ENCODE data around the gene PKP1. TPM values are rescaled to one million over a fixed set of nuclear protein-coding genes. Genes with fewer than 3 reads are reported as not detected.

The PKP1 gene
- polyA plus RNA-seq, 3 donors: 0.12 to 0.24 (median 0.13) TPM

DNA sequence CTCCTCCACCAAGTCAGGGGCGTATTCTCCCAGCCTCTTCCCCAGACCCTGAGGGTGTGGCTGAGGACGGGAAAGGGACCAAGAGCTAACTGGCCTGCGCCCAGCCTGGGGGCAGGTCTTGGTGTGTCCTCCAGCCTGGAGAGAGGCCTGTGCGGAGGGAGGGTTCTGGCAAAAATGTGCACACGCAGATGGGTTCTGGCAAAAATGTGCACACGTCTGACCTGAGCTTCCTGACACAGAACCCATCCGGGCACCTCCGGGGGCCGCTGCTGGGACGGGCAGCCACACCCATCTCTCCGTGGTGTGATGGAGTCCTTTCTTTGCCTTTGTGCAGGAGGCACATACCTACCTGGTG is 23.1 kb upstream of the PKP1 start:
- DNase-seq: no peak

DNA sequence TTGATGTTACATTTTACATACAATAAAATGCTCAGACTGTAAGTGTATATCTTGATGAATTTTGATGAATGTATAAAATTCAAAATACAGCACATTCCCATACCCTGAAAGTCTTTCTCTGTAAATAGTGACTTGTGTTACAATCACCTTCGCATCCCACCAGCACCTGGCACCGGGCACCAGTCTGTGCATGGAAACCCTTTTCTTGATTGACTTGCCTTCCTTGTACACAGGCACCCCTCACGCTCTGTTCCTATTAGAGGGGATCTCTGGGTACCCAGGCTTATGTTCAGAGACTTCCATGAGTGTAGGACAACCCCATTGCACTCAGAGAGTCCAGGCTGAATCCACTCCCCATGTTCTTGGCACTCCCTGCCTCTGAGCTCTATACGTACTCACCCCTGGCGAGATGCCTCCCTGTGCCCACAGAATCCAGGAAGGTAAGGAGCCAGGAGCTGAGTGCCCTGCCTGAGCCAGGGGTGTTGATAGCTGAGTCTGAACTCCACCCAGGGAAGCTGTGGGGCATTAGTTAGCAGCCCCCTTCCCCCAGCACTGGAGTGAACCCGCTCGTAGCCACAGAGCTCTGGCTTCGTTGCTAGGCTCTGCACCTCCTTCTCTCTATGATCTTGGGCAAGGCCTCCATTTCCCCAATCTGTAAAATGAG is 22.5 kb upstream of the PKP1 start:
- DNase-seq: no peak

DNA sequence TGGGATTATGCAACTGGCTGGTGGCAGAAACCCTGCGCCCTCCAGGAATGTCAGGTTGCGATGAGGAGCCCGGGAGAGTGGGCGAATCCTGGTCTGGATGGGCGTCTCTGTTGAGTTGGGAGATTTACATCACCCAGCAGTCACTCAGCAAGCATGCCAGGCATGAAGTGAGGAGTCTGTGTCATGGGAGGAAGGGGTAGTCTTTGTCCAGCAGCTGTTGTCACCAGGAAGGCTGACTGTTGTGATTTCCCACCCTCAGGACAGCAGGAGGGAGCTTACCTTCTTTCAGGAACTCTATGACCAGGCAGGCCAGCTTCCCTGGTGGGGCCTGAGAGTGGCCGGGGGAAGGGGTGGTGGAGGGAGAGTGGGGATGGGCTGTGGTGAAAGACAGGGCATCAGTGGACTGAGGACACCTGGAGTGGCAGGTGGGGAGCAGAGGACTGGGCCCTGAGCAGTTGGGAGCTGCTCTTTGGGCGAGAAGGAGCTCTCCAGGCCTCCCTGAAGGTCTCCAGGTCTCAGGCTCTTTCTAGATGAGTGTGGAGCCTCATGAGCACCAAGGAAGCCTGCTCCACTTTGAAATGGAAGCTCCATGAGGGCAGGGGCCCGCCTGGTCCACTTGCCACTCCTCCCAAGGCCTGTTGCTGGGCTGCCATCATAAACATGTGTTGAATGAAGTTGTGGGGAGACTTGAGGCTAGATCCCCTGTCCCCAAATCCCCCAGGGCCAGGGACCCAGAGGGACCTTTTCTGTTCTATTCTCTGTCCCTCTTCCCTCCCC is 21.3 kb upstream of the PKP1 start:
- DNase-seq: no peak

DNA sequence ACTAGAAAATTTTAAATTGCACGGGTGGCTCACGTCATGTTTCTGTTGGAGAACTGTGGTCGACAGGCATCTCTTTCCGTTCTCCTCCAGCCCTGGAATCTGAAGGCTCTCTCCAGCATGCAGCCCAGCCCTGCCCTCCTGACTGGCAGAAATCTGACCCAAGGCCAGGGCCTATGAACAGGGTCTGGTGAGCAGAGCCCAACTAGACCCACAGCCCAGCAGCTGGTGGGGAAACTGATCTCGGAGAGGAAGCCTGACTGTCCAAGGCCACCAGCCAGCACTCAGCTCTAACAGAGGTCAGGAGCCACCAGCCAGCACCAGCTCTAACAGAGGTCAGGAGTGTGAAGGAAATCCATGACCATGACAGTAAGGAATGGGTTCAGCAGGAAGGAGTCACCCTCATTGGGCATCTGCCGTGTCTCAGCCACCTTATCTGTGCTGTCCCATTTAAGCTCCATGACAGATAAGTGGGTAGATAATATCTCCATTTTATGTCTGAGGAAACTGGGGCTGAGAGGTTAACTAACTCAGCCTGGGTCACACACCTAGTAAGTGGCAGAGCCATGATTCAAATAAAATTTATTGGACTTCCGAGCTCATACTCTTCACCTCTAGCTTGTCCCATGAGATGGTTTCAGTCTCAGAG is 20.2 kb upstream of the PKP1 start:
- DNase-seq: no peak

DNA sequence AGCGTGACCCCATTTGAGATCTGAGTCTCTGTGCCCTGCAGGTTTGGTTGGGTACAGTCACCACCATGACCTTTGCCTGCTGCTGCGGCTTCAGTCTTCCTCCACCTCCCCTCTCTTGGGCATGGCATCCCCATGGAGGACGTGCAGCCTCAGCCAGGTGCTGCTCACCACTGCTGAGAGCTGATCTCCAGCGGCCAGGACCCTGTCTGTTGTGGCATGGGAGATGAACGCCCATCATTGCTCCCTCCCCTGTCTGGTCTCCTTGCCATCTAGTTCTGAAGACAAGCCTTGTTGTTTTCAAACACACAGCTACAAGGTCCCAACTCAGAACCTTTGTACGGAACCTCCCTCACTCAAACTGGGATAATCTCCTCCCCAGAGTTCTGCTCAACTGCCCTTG is 19.2 kb upstream of the PKP1 start:
- DNase-seq: no peak

DNA sequence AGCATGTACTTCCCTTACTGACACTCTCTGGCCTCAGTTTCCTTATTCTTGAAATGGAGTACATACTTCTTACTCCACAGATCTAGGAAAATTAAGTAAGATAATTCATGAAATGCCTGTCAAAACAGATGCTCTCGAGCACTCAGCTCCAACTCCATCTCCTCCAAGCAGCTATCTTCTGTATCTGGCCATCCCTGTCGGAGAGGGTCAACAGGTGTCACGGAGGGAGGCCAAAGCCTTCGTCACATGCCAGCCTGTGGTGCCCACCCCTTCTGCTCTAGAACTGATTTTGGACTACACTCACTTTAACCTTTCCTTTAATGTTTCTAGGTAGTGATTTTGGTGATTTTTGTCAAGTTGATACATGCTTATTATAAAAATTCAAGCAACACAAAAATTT is 18.8 kb upstream of the PKP1 start:
- no peak for DNase-seq

DNA sequence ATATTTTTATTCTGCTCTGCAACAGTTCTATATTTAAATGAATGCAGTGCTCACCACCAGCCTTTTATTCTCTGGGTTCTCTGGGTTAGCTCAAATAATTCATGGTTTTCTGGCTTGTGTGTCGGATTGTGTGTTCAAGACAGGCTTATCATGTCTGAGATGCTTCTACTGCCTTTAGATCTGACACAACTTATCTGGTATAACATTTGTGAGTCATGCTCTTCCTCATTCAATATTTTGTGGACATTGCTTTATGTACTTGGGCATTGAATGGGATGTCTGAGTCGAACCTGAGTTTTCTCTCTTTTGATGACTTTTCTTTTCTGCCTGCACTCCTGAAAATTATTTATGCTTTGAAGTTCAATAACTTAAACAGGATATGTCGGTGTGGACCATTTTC is 17.6 kb upstream of the PKP1 start:
- no peak for DNase-seq

DNA sequence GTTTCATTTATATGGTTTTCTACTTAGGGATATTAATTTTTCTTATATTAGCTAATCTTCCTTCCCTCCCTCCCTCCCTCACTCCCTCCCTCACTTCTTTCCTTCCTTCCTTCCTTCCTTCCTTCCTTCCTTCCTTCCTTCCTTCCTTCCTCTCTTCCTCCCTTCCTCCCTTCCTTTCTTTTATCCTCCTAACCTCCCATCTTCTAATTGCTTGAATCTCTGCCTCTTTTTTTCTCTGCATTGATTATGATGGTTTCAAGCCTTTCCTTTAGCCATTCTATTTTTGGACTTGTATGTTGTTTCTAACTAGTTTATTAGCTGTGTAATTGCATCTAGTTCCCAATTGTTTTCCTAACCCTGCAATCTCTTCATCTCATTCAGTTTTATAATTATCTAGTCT is 17.0 kb upstream of the PKP1 start:
- DNase-seq: no peak

DNA sequence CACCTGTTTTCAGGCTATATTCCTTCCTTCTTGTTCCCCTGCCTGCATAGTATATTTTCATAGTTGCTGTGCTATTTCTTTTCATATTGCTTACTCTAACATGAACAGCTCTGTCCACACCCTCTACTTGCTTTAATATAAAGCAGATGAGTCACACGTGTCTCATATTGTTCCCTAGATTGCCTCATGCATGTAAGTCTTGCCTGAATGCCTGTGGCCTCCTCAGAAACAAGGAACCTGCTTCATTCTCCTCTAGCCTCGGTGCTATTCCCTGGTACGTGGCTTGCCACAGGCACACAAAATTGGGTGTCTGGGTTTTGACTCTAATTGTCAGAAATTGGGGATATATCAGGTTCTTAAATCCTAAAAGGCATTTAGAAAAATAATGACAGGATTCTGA is 16.5 kb upstream of the PKP1 start:
- DNase-seq: no peak

DNA sequence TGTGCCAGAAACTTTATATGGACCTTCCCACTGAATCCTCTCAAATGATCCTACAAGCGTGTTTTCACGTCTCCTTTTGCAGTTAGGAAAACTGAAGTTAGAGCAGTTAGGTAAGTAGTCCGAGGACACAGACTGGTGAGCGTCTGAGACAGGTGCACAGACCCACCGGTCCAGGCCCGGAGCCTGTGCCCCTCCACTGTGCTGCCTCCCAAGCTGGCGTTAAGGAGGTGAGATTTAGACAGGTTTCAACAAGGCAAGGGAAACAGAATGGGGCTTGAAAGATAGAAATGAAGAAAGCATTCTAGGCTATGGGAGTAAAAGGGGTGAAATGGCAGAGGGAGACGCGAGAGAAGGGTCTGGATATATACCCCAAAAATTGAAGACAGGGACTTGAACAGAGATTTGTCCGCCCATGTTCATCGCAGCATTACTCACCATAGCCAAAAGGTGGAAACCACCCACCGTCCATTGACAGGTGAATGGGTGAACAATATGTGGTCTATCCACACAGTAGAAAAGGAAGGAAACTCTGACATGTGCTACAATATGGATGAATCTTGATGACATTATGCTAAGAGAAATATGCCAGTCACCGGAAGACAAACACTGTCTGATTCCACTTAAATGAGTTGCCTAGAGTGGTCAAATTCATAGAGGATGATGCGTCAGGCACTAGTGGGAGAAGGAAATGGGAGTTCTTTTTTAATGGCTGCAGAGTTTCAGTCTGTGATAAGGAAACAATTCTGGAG is 15.7 kb upstream of the PKP1 start:
- DNase-seq: no peak

DNA sequence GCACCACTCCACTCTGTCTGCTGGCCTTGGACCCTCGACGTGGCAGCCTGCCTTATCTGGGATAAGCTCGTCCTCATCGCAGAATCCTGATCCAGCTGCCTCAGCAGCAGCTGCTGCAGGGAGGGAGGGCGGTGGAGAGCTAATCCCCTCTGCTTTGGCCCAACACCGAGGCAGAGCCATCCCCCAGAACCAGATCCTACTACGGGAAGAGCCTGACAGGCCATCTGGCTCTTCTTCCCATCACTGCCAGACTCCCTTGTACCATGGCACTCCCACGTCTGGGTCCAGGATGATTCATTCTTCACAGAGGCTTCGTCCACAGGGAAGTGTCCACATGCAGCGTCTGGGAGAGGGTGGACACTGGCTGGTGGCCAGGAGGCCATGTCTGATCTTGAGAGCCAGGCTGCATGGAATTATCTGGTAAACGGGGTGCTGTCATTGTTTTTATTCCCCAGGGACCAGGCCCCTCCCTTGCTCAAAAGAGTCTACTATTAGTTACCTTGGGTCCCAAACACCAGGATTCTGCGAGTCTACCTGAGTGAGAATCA is 14.6 kb upstream of the PKP1 start:
- no peak for DNase-seq

DNA sequence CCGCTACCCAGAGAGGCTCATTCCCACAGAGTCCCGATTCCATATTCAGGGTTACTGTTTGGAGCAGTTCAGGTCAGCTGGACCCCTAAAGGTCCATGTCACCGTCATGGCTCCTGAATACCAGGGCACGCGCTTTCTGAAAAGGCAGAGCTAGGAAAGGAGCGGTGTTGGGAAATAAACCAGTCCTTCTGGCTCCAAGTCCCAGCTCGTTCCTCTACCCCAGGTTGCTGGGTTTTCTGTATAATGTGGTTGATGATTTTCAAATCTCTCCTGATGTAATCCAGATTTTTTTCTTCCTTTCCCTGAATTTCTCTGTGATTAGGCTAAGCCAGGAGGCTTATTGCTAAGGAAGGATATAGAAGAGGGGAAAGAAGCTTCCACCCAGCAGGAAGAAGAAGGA is 14.0 kb upstream of the PKP1 start:
- DNase-seq: no peak

DNA sequence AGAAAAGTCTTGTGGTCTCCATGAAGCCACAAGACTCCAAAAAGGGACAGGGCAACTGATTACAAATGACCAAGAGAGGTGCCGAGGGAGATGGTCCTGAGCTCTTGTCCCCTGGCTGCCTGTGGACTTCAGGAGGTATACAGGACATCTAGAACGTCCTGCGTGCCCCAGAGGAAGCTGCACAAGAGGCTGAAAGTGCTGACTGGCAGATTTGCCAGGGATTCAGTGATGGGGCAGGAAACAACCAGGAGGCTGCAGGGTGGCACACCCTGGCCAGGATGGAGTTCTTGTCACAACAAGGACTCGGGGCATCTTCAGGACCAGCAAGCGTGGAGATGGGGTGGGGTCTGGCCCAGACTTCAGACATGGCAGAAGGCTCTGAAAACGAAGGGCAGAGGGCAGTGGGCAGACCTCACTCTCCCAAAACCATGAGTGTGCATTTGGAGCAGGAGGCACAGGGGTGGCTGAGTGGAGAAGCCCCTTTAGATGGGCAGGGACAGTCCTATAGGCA is 13.4 kb upstream of the PKP1 start:
- no peak for DNase-seq

DNA sequence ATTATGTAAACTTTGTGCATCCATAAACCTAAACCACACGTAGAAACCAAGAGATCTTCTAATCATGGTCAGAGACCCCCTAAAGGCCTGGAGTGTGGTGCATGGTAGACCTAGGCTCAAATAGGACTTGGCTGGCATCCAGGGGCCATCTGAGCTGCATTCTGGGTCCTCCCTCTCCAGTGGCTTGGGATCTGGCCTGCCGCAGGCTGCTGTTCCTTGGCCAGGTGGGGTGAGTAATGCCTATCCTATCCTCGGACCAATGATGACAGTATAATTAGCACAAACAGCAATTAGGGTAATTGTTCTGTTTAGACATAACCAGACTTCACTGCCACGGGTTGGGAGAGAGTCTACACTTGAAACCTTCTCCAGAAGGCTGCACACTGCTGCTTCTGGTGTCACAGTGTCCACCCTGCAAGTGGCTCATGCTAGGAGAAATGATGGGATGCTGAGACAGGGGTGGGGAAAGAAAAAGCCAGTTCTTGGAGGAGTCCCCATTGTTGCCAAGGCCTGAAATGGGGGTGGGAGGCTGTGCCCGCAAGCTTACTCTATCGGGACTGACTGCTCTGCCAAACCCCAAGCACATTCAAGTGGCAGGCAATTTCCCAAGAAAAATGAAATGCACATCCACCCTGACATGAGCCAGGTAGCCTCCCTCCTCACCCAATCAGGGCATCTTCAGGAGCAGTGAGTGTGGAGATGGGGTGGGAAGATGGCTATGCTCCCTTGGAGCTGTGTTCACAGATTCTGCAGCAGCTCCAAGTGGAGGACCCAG is 12.5 kb upstream of the PKP1 start:
- DNase-seq: no peak

DNA sequence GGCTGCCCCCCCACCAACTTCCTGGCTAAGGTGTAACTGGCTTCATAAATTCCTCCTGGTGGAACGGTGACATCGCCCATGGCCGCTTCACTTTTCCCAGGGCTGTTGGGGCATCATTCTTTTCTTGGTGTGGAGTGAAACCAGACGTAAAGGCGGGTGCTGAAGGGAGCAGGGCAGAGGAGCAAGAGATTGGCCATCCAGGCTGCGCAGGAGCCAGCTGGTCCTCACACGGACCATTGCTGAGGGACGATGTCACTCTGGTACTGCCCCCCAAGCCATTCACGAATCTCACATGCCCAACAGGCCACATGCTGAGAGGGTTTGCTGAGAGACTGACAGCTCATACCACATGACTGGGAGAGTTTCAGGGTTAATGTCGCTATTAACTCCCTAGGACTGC is 10.5 kb upstream of the PKP1 start:
- DNase-seq: no peak

DNA sequence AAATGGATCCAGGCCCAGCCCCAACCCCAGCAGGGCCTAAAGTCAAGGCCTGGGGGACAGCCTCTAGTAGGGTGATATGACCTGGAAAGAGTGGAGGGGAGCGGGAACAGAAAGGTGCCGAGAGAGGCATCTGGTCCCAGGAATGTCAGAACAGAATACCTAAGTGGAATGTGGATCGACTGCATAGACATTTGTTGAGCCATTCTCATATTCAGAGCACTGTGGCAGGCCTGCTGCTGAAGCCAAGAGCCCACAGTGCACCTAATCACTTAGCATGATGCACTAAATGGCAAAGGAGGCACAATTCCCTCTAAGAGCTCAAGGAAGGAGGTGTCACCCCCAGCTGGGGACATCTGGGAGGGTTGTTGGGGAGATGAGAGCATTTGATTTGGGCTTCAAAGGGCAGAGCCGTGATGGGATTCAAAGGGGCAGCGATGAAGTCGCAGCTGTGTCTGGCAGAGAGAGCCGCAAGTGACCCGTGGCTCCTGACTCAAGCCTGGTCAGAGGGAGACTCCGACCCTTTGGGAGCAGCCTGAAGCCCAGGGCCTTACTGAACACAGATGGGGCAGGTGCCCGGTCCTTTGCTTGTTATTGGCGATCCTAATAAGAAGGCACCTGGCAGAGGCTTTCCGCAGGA is 8.6 kb upstream of the PKP1 start:
- no peak for DNase-seq

DNA sequence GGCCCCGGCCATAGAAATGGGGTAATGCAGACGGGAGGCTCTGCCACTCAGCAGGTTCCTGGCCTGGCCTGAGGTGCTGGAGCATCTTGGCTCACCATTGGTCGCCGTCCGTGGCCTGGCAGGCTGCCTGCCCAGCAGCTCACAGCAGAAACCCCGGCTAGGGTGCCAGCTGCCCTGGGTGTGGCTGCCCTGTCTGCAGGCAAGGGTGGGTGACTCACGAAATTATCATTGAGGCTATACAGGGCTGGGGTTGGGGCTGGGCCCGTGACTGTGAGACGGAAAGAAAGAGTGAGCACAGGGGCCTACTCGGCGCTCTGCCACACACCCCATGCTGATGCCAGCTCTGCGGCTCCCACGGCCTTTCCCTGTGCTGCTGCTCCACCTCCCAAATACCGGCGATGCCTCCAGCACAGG is 8.0 kb upstream of the PKP1 start:
- DNase-seq: no peak

DNA sequence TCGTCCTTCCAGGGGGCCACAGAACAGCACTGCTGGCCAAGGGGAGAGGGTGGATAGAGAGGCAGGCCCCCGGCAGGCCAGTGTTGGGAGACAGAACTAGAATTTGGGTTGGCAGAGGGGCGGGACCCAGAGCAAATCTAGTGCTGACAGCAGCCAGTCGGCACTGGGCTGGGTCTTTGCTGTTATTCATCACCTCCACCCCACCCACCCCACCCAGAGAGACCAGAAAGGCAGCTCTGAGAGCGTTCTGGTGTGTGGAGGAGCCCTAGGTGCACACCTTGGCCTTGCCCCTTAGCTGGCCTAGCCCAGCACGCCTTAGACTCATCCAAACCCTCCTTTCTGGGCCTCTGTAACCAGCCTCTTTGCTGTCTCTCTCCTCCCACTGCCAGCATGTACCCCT is 6.4 kb upstream of the PKP1 start:
- DNase-seq: no peak

DNA sequence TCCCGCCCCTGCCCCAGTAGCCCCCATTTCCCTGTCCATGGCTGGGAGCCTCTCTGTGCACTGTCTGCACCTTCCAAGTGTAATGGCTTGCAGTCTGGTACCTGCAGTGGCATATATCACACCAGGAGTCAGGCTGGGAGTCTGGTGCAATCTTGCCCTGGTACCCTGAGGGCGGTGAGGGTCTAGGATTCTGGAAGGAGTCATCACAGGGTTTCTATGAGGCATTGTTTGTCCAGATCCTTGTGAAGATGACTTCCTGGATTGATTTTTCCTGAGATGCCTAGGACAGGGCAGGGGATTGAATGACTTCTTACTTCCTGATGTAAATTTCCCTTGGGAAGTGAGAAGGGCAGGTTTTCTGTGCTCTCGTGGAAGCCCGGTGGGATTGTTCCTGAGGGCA is 5.9 kb upstream of the PKP1 start:
- DNase-seq: no peak

DNA sequence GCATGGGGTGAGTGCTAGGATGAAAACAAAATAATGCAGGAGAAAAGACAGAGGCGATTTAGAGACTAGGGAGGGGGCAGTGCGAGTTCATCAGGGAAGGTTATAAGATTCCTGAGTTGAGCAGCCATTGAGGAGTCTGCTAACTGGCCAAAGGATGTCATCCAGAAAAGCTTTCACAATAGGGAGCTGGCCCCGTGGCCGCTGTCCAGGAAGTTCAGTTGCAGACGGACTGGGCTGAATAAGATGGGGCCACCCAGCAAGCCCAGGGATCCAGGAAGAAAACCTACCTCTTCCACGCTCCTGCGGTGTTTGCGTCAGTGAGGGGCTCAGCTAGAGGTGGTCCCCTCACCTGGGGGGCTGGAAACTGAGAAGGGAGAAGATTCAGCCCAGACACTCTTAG is 4.0 kb upstream of the PKP1 start:
- no peak for DNase-seq

DNA sequence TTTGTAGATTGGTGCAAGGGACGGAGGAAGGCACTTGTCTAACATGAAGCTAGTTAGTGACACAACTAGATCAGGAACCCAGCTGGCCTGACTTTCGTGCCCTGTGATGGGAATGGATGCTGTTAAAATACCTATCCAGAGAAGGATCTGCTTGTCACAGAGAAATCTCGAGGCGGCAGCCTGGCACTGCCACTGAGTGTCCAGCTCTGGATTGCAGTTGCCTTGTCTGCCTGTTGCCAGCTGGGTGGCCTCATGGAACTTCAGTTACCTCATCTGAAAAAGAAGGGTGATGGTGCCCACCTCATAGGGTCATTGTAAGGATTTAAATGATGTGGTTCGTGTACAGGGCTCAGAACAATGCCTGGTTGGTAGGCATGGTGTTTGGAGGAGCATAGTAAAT is 2.4 kb upstream of the PKP1 start:
- DNase-seq: no peak
